Suprapubic skin (tissue), 4 donors: ENCODE measurements around the gene RYR3. TPM values are rescaled to one million over a fixed set of nuclear protein-coding genes. Genes with fewer than 3 reads are reported as not detected.

Experiments
- DNase-seq, 2 donors: peaks; one replicate each; pipeline ENCODE4 v3.0.0-alpha.2; 2019; ENCODE audit warnings: low spot score in 2 of 2
- H3K27ac ChIP-seq: fragments of 200-600 bp; sonication (generic); one replicate; pipeline ENCODE4 v1.5.1; 2019
- H3K27me3 ChIP-seq: fragments of 200-600 bp; sonication (generic); one replicate; pipeline ENCODE4 v1.5.1; 2019
- H3K36me3 ChIP-seq: fragments of 200-600 bp; sonication (generic); one replicate; pipeline ENCODE4 v1.5.1; 2019
- H3K4me1 ChIP-seq: fragments of 200-600 bp; sonication (generic); one replicate; pipeline ENCODE4 v1.5.1; 2019
- H3K4me3 ChIP-seq: fragments of 200-600 bp; sonication (generic); one replicate; pipeline ENCODE4 v1.5.1; 2019; ENCODE audit warnings: mild to moderate bottlenecking
- H3K9me3 ChIP-seq: fragments of 200-600 bp; sonication (generic); one replicate; pipeline ENCODE4 v1.5.1; 2019
- EP300 ChIP-seq: sonication (generic); formaldehyde crosslinking; IDR thresholded peaks from one replicate; pipeline ENCODE4 v1.6.1; 2017; ENCODE audit warnings: antibody characterized with exemption
- POLR2A ChIP-seq, 2 donors: fragments of 450-650 bp; IDR thresholded peaks; one replicate each; pipeline ENCODE4 v1.6.1; 2017; ENCODE audit warnings: antibody characterized with exemption in 2 of 2, mild to moderate bottlenecking in 2 of 2, moderate library complexity in 2 of 2
- POLR2AphosphoS5 ChIP-seq, 3 donors: sonication (generic); formaldehyde crosslinking; IDR thresholded peaks; one replicate each; pipeline ENCODE4 v1.6.1; 2017; ENCODE audit warnings: antibody characterized with exemption in 3 of 3
- WGBS: methylation state at CpG from one replicate; pipeline ENCODE4 v1.1.5; 2018; 5-methylcytosine and 5-hydroxymethylcytosine counted together
- total RNA-seq, 4 donors: library from RNA; depleted of rRNA; stranded (reverse); fragments of >200 nt; gene quantifications; one replicate each; pipeline ENCODE4 v1.1.0, GENCODE V29; 2016
- TF ChIP-seq, protein P1 (sequence below), 2 donors: fragments of 200-600 bp in 1 of 2; fragments of 450-650 bp in 1 of 2; sonication (generic) in 1 of 2; IDR thresholded peaks; one replicate each; pipeline ENCODE4 v1.5.1; 2016 to 2019; ENCODE audit warnings: antibody characterized with exemption in 2 of 2, mild to moderate bottlenecking in 1 of 2, moderate library complexity in 1 of 2

Gene RYR3
- total RNA-seq, 4 donors from 2014 or later, result 0.38 to 2.0 (median 0.80) TPM

DNA sequence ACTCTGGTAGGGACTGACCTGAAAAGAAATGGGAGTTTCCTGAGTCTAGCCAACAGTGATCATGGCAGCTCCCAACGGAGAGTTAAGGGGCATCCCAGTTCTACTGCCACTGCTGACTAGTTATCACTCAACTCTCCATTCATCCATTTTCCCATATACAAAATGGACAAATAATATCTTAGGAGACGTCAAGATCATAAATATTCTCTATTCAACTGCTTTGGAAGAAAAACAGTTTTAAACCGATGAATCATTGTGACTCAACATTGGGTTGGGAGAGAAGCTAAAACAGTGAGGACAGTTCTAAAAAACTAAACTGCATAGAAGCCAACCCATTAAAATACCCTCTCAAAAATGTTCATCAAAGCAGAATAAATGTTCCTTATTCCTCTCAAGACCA, 600.0 kb downstream of the RYR3 start:
- DNase-seq, result no peak

DNA sequence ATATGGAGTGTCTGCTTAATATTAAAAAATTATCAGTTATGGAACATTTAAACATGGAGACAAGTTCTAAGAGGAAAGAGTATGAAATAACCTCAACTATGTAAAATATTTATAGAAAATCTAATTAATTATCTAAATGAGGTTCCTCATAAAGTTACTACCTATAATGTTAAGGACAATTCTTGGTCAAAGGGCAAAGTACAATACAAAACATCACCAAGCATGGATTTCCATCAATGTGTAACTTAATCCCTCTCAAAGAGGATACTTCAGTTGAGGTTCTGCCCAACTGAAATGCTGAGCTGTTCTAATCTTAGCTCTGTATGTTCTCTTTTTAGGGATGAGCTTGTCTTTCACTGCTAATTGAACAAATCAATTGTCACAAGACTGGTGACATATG, 601.6 kb downstream of the RYR3 start:
- no peaks in the 10 kb centered on the region for H3K27me3 ChIP-seq
- TF ChIP-seq, protein P1, sequence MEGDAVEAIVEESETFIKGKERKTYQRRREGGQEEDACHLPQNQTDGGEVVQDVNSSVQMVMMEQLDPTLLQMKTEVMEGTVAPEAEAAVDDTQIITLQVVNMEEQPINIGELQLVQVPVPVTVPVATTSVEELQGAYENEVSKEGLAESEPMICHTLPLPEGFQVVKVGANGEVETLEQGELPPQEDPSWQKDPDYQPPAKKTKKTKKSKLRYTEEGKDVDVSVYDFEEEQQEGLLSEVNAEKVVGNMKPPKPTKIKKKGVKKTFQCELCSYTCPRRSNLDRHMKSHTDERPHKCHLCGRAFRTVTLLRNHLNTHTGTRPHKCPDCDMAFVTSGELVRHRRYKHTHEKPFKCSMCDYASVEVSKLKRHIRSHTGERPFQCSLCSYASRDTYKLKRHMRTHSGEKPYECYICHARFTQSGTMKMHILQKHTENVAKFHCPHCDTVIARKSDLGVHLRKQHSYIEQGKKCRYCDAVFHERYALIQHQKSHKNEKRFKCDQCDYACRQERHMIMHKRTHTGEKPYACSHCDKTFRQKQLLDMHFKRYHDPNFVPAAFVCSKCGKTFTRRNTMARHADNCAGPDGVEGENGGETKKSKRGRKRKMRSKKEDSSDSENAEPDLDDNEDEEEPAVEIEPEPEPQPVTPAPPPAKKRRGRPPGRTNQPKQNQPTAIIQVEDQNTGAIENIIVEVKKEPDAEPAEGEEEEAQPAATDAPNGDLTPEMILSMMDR (IDR thresholded peaks at IDR 0.05), result no peak
- TF ChIP-seq POLR2AphosphoS5 (IDR thresholded peaks at IDR 0.05) (no peak), EP300 (no peak), POLR2A (IDR thresholded peaks at IDR 0.05) (no peak)
- H3K36me3 ChIP-seq, result no peaks in the 10 kb centered on the region
- DNase-seq, result no peak
- H3K4me3 ChIP-seq, result no peak overlapping the region
- H3K4me1 ChIP-seq, result no peaks in the 10 kb centered on the region
- H3K9me3 ChIP-seq, result no peaks in the 10 kb centered on the region
- H3K27ac ChIP-seq, result no peak overlapping the region

More for the DNA sequence above, 600.0 kb downstream of the RYR3 start:
- TF ChIP-seq POLR2A (IDR thresholded peaks at IDR 0.05) (no peak), POLR2AphosphoS5 (IDR thresholded peaks at IDR 0.05) (no peak), EP300 (no peak)
- TF ChIP-seq, protein P1 (IDR thresholded peaks at IDR 0.05), result no peak
- no peaks in the 10 kb centered on the region for H3K4me1 ChIP-seq
- 83% methylated on average over 3 of the region's 3 CpGs for WGBS
- H3K27ac ChIP-seq, result no peak overlapping the region
- H3K36me3 ChIP-seq, result no peaks in the 10 kb centered on the region
- no peak overlapping the region for H3K4me3 ChIP-seq
- H3K9me3 ChIP-seq, result no peaks in the 10 kb centered on the region
- no peaks in the 10 kb centered on the region for H3K27me3 ChIP-seq

DNA sequence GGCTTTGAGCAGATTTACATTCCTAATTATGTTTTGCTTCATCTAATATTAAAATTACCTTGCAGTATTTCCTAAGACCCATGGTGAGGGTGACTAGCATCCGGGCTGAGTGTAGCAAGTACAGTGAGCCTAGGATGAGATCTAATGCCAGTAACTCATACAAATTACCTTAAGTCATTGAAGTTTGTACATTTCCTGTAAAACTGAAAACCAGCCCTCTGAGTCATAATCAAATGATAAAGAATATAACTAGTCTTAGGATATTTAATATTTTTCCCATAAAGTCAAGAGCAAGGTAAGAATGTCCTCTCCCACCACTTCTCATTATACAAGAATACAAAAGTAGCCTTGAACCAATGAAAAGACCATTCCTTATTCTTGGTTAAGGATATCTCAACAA, 602.7 kb downstream of the RYR3 start:
- Histone ChIP-seq H3K27ac (no peak overlapping the region), H3K4me3 (no peak overlapping the region), H3K36me3 (no peaks in the 10 kb centered on the region), H3K9me3 (no peaks in the 10 kb centered on the region), H3K4me1 (no peaks in the 10 kb centered on the region), H3K27me3 (no peaks in the 10 kb centered on the region)
- TF ChIP-seq POLR2AphosphoS5 (IDR thresholded peaks at IDR 0.05), result no peak
- no peak for TF ChIP-seq EP300
- TF ChIP-seq, protein P1 (IDR thresholded peaks at IDR 0.05), result no peak
- TF ChIP-seq POLR2A (IDR thresholded peaks at IDR 0.05), result no peak
- WGBS, result 79% methylated on average over 1 of the region's 1 CpG
- DNase-seq, result no peak

Other genes with a start within 250 kb of the RYR3 start
- 10 to 100 TPM; 19.8 to 47.3 (median 33.1) TPM for gene FMN1, start 116.3 kb upstream of the RYR3 start, total RNA-seq